Panc1 (cell line): ENCODE data around the gene TMED4. TPM values are rescaled to one million over a fixed set of nuclear protein-coding genes. Genes with fewer than 3 reads are reported as not detected.
A peak's percentile ranks its signal among the peaks of the same experiment; 100 is the strongest.

Experiments
- ATAC-seq: fragments of 200-7000 bp; cut with Tn5 transposase; 2 replicates; pipeline ENCODE4 v1.9.1; 2020; ENCODE audit warnings: mild to moderate bottlenecking, moderate library complexity
- BruUV-seq: library from RNA; stranded (reverse); fragments of 400-500 nt; replicated peaks from 2 replicates; lab custom pipeline; 2021; lab: Mats Ljungman, UMichigan
- CTCF ChIA-PET: fragments of 300-600 bp; sonication (Branson Sonifier 250); formaldehyde crosslinking; loops from one replicate; lab custom pipeline; 2022; ENCODE audit warnings: antibody characterized with exemption; lab: Charles Lee
- POLR2A ChIA-PET: fragments of 300-600 bp; sonication (Branson Sonifier 250); formaldehyde crosslinking; loops from one replicate; lab custom pipeline; 2022; ENCODE audit warnings: antibody characterized with exemption; lab: Charles Lee
- DNase-seq: peaks from one replicate; pipeline ENCODE4 v3.0.0-alpha.2; 2010; ENCODE audit warnings: low read depth, low spot score
- H3K27ac ChIP-seq: 2 replicates; pipeline ENCODE4 v1.5.1; 2011; ENCODE audit warnings: mild to moderate bottlenecking, low read length, inconsistent platforms
- H3K27me3 ChIP-seq: fragments of 200-500 bp; sonication (Bioruptor generic); 2 replicates; pipeline ENCODE4 v1.6.0; 2014; ENCODE audit warnings: low read length, inconsistent platforms; ENCODE audit not compliant: control insufficient read depth, insufficient read depth
- H3K36me3 ChIP-seq: fragments of 200-500 bp; sonication (Bioruptor generic); 2 replicates; pipeline ENCODE4 v1.5.1; 2014; ENCODE audit warnings: inconsistent platforms, mild to moderate bottlenecking, low read length, moderate library complexity; ENCODE audit not compliant: control insufficient read depth, insufficient read depth
- H3K4me1 ChIP-seq: 2 replicates; pipeline ENCODE4 v1.5.1; 2011; ENCODE audit warnings: inconsistent platforms, mild to moderate bottlenecking, low read length, moderate library complexity; ENCODE audit not compliant: control insufficient read depth, insufficient read depth
- H3K4me3 ChIP-seq, 2 experiments: 2 replicates each; pipeline ENCODE4 v1.5.1; 2011 to 2012; ENCODE audit warnings: low read depth in 2 of 2, low read length in 2 of 2, mild to moderate bottlenecking in 2 of 2, inconsistent platforms in 1 of 2, moderate library complexity in 1 of 2
- H3K9me3 ChIP-seq: fragments of 200-500 bp; sonication (Bioruptor generic); 2 replicates; pipeline ENCODE4 v1.5.1; 2014; ENCODE audit warnings: low read depth, mild to moderate bottlenecking, inconsistent platforms, low read length, moderate library complexity; ENCODE audit not compliant: control insufficient read depth, insufficient read depth
- POLR2AphosphoS5 ChIP-seq: IDR thresholded peaks from 2 replicates; pipeline ENCODE4 v1.6.1; 2012; ENCODE audit warnings: mild to moderate bottlenecking, low read depth, low read length, moderate library complexity
- REST ChIP-seq, 2 experiments: IDR thresholded peaks; 2 replicates each; pipeline ENCODE4 v1.6.1; 2011 to 2012; ENCODE audit warnings: low read depth in 2 of 2, control low read depth in 1 of 2, low read length in 1 of 2, mild to moderate bottlenecking in 1 of 2, moderate library complexity in 1 of 2; ENCODE audit not compliant: insufficient read depth in 1 of 2
- SIN3A ChIP-seq: IDR thresholded peaks from 2 replicates; pipeline ENCODE4 v1.6.1; 2012; ENCODE audit warnings: low read depth, mild to moderate bottlenecking, low read length, moderate library complexity, borderline replicate concordance; ENCODE audit not compliant: insufficient read depth
- TCF7L2 ChIP-seq: IDR thresholded peaks from 2 replicates; pipeline ENCODE4 v1.6.1; 2011; ENCODE audit warnings: mild to moderate bottlenecking, low read depth, low read length, inconsistent platforms
- in situ Hi-C: cut with HindIII; loops from 2 replicates; pipeline ENCODE4 v1.10.0; 2016; ENCODE audit warnings: low sequenced_read_pairs, low pct_unique_long_range_greater_than_20kb
- intact Hi-C: fragments of 100-400 bp; cut with micrococcal nuclease; formaldehyde crosslinking; loops from one replicate; pipeline ENCODE4 v1.10.0; 2022; ENCODE audit not compliant: unreplicated experiment
- total RNA-seq: library from RNA; stranded (reverse); gene quantifications from one replicate; pipeline ENCODE4 v1.2.1, GENCODE V29; 2021; ENCODE audit not compliant: unreplicated experiment
- TF ChIP-seq, protein P1 (sequence below): fragments of 450-650 bp; IDR thresholded peaks from 2 replicates; pipeline ENCODE4 v1.5.1; 2017; ENCODE audit warnings: mild to moderate bottlenecking

Gene TMED4
- total RNA-seq, 1 experiment from 2014 or later = 123 TPM

DNA sequence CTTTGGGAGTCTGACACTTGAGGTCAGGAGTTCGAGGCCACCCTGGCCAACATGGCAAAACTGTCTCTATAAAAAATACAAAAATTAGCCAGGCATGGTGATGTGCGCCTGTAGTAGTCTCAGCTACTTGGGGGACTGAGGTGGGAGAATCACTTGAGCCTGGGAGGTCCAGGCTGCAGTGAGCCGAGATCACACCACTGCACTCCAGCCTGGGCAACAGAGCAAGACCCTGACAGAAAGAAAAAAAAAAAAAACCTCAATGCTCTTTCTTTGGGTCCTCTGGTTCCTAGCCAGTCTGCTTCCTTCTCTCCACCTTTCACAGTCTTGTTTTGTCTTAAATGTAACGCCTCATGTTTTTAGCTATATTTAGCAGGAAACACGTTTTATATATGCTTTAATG is 33.8 kb upstream of the TMED4 start:
- H3K27me3 ChIP-seq = no peaks in the 10 kb centered on the region
- H3K9me3 ChIP-seq = no peaks in the 10 kb centered on the region
- peaks cover 42% of the 10 kb centered on the region for H3K4me1 ChIP-seq
- ATAC-seq = no peak
- H3K4me3 ChIP-seq = no peak overlapping the region
- in situ Hi-C loops = no loop called here
- TF ChIP-seq REST (IDR thresholded peaks at IDR 0.05; ENCODE audit: insufficient read depth in 1 of 2, low read depth in 2 of 2, low read length in 1 of 2) = no peak
- TF ChIP-seq SIN3A = no peak
- no peak for TF ChIP-seq POLR2AphosphoS5
- TF ChIP-seq, protein P1, sequence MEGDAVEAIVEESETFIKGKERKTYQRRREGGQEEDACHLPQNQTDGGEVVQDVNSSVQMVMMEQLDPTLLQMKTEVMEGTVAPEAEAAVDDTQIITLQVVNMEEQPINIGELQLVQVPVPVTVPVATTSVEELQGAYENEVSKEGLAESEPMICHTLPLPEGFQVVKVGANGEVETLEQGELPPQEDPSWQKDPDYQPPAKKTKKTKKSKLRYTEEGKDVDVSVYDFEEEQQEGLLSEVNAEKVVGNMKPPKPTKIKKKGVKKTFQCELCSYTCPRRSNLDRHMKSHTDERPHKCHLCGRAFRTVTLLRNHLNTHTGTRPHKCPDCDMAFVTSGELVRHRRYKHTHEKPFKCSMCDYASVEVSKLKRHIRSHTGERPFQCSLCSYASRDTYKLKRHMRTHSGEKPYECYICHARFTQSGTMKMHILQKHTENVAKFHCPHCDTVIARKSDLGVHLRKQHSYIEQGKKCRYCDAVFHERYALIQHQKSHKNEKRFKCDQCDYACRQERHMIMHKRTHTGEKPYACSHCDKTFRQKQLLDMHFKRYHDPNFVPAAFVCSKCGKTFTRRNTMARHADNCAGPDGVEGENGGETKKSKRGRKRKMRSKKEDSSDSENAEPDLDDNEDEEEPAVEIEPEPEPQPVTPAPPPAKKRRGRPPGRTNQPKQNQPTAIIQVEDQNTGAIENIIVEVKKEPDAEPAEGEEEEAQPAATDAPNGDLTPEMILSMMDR = no peak
- TF ChIP-seq TCF7L2 = no peak
- no peak for DNase-seq
- no peak overlapping the region for H3K27ac ChIP-seq
- no peaks in the 10 kb centered on the region for H3K36me3 ChIP-seq
- CTCF ChIA-PET = no interaction called here
- intact Hi-C loops = no loop called here
- no TSS peak for BruUV-seq
- POLR2A ChIA-PET = interaction anchor here (0.6 kb wide), 1 partner anchor 11 kb away, joined by 3 read pairs; no protein-coding TSS in a partner anchor

DNA sequence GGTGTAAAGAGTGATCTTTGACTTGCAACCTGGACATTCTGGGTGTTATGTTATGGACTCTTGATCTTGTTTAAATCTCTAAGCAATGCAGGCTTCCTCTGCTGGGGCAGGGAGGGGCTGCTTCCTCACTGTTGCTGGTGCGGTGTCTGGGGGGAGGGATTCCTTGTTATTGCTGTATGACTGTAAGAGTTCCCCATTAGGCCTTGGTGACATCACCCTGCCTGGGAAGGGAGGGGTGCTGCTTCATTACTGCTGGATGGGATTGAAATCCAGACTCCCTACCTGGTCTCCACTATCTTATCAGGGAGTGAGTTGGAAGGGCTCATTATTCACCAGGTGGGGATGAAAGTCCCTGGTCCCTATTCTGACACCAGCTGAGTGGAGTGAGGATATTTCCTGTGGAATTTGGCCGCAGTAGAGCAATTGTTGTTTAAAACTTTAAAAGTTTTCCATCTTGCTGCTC is 33.1 kb upstream of the TMED4 start:
- DNase-seq = no peak
- in situ Hi-C loops = no loop called here

More for the DNA sequence above, 33.1 kb upstream of the TMED4 start:
- CTCF ChIA-PET = no interaction called here
- Histone ChIP-seq H3K9me3 (no peaks in the 10 kb centered on the region), H3K27ac (no peak overlapping the region), H3K4me1 (peaks cover 36% of the 10 kb centered on the region), H3K36me3 (no peaks in the 10 kb centered on the region), H3K4me3 (no peak overlapping the region), H3K27me3 (no peaks in the 10 kb centered on the region)
- peak; percentile 40; the same call in 1 of the 2 replicates for ATAC-seq
- BruUV-seq = no TSS peak
- no peak for TF ChIP-seq REST (IDR thresholded peaks at IDR 0.05; ENCODE audit: insufficient read depth in 1 of 2, low read depth in 2 of 2, low read length in 1 of 2)
- TF ChIP-seq, protein P1 = no peak
- TF ChIP-seq POLR2AphosphoS5 = no peak
- intact Hi-C loops = no loop called here
- POLR2A ChIA-PET = no interaction called here
